ENCODE results near the gene PUS10.

GRCh38 chr2:61044636-61045035 is 26.6 kb upstream of the PUS10 start:
- TF ChIP-seq CTCF (IDR thresholded peaks at IDR 0.05) (no peak), POLR2AphosphoS5 (IDR thresholded peaks at IDR 0.05) (no peak), POLR2A (IDR thresholded peaks at IDR 0.05) (no peak), EP300 (IDR thresholded peaks at IDR 0.05; ENCODE audit: low read depth) (no peak)
